Measurements from ENCODE around the gene ERO1B. TPM values are rescaled to one million over a fixed set of nuclear protein-coding genes. Genes with fewer than 3 reads are reported as not detected.

The ERO1B gene
- total RNA-seq, 1 donor from 2014 or later: 3.0 TPM

- no peak for DNase-seq
- Mint-ChIP-seq H3K36me3 (ENCODE audit: unreplicated experiment) (peaks cover 5% of the 10 kb centered on the region), H3K4me1 (ENCODE audit: low read depth, unreplicated experiment) (peaks cover 16% of the 10 kb centered on the region), H3K4me3 (ENCODE audit: unreplicated experiment) (no peak overlapping the region), H3K9me3 (ENCODE audit: unreplicated experiment) (peaks cover 6% of the 10 kb centered on the region), H3K27ac (ENCODE audit: unreplicated experiment) (no peak overlapping the region), H3K27me3 (ENCODE audit: unreplicated experiment) (peaks cover 7% of the 10 kb centered on the region)
- no peak for TF ChIP-seq CTCF (IDR thresholded peaks at IDR 0.05; ENCODE audit: partially characterized antibody, unreplicated experiment)
Observed at GRCh38 chr1:236175642-236176336, 106.0 kb downstream of the ERO1B start.

- Mint-ChIP-seq H3K4me1 (ENCODE audit: low read depth, unreplicated experiment) (peaks cover 18% of the 10 kb centered on the region), H3K36me3 (ENCODE audit: unreplicated experiment) (peaks cover 8% of the 10 kb centered on the region), H3K27ac (ENCODE audit: unreplicated experiment) (no peak overlapping the region), H3K9me3 (ENCODE audit: unreplicated experiment) (peaks cover 6% of the 10 kb centered on the region), H3K27me3 (ENCODE audit: unreplicated experiment) (peaks cover 10% of the 10 kb centered on the region), H3K4me3 (ENCODE audit: unreplicated experiment) (no peak overlapping the region)
- no peak for TF ChIP-seq CTCF (IDR thresholded peaks at IDR 0.05; ENCODE audit: partially characterized antibody, unreplicated experiment)
- DNase-seq: no peak
Observed at GRCh38 chr1:236173174-236173767, 108.5 kb downstream of the ERO1B start.

GRCh38 chr1:236172041-236172579 is 109.6 kb downstream of the ERO1B start:
- H3K4me3 Mint-ChIP-seq (ENCODE audit: unreplicated experiment): no peak overlapping the region
- H3K27me3 Mint-ChIP-seq (ENCODE audit: unreplicated experiment): peaks cover 10% of the 10 kb centered on the region
- DNase-seq: no peak
- H3K27ac Mint-ChIP-seq (ENCODE audit: unreplicated experiment): no peak overlapping the region
- H3K9me3 Mint-ChIP-seq (ENCODE audit: unreplicated experiment): peaks cover 6% of the 10 kb centered on the region
- peaks cover 8% of the 10 kb centered on the region for H3K36me3 Mint-ChIP-seq (ENCODE audit: unreplicated experiment)
- TF ChIP-seq CTCF (IDR thresholded peaks at IDR 0.05; ENCODE audit: partially characterized antibody, unreplicated experiment): no peak
- peaks cover 18% of the 10 kb centered on the region for H3K4me1 Mint-ChIP-seq (ENCODE audit: low read depth, unreplicated experiment)

GRCh38 chr1:236168716-236169429 is 112.9 kb downstream of the ERO1B start:
- DNase-seq: no peak
- peaks cover 2% of the 10 kb centered on the region for H3K4me1 Mint-ChIP-seq (ENCODE audit: low read depth, unreplicated experiment)
- no peak for TF ChIP-seq CTCF (IDR thresholded peaks at IDR 0.05; ENCODE audit: partially characterized antibody, unreplicated experiment)
- H3K27me3 Mint-ChIP-seq (ENCODE audit: unreplicated experiment): peaks cover 9% of the 10 kb centered on the region
- peaks cover 10% of the 10 kb centered on the region for H3K36me3 Mint-ChIP-seq (ENCODE audit: unreplicated experiment)
- H3K9me3 Mint-ChIP-seq (ENCODE audit: unreplicated experiment): no peaks in the 10 kb centered on the region
- H3K4me3 Mint-ChIP-seq (ENCODE audit: unreplicated experiment): no peak overlapping the region
- H3K27ac Mint-ChIP-seq (ENCODE audit: unreplicated experiment): no peak overlapping the region
